Epithelial cell of proximal tubule (primary cell): ENCODE results near the gene CCDC34. TPM values are rescaled to one million over a fixed set of nuclear protein-coding genes. Genes with fewer than 3 reads are reported as not detected.

Source experiments
- DNase-seq: peaks from one replicate; pipeline ENCODE4 v3.0.0-alpha.2; 2011; ENCODE audit warnings: low read depth
- H3K4me3 ChIP-seq: 2 replicates; pipeline ENCODE4 v1.5.1; 2011; ENCODE audit warnings: low read depth, mild to moderate bottlenecking, low read length
- CTCF ChIP-seq: conservative IDR thresholded peaks from 2 replicates; pipeline ENCODE4 v1.5.1; 2012; ENCODE audit warnings: low read depth, mild to moderate bottlenecking, low read length
- total RNA-seq: library from RNA; depleted of rRNA; stranded (reverse); fragments of >200 nt; gene quantifications from 2 replicates; pipeline ENCODE4 v1.2.3, GENCODE V29; 2015

CCDC34 gene
- total RNA-seq, 1 donor from 2014 or later: 5.7 TPM

GRCh38 chr11:27387362-27387761, 24.3 kb upstream of the CCDC34 start:
- TF ChIP-seq CTCF: no peak
- H3K4me3 ChIP-seq: no peak overlapping the region
- no peak for DNase-seq

- no peak for DNase-seq
- no peak overlapping the region for H3K4me3 ChIP-seq
- TF ChIP-seq CTCF: no peak
Observed at GRCh38 chr11:27386181-27386845, 23.3 kb upstream of the CCDC34 start.

GRCh38 chr11:27385245-27385644, 22.2 kb upstream of the CCDC34 start:
- no peak for TF ChIP-seq CTCF
- no peak overlapping the region for H3K4me3 ChIP-seq
- DNase-seq: peak; percentile 66

- TF ChIP-seq CTCF: no peak
- DNase-seq: no peak
- no peak overlapping the region for H3K4me3 ChIP-seq
Observed at GRCh38 chr11:27384227-27384626, 21.2 kb upstream of the CCDC34 start.

GRCh38 chr11:27383645-27384044, 20.6 kb upstream of the CCDC34 start:
- no peak for DNase-seq
- H3K4me3 ChIP-seq: no peak overlapping the region
- no peak for TF ChIP-seq CTCF

- no peak for DNase-seq
- H3K4me3 ChIP-seq: no peak overlapping the region
- no peak for TF ChIP-seq CTCF
Observed at GRCh38 chr11:27381238-27381666, 18.2 kb upstream of the CCDC34 start.

GRCh38 chr11:27380771-27381170, 17.8 kb upstream of the CCDC34 start:
- no peak for TF ChIP-seq CTCF
- DNase-seq: no peak
- H3K4me3 ChIP-seq: no peak overlapping the region
